ENCODE measurements around the gene IRX4.

Gene IRX4

GRCh38 chr5:1897816-1898450 lies 15.2 kb upstream of the IRX4 start:
- DNase-seq (ENCODE audit: low read depth), result no peak
- TF ChIP-seq CTCF (IDR thresholded peaks at IDR 0.05; ENCODE audit: low read depth, low read length, missing control alignments), result no peak
- no peak overlapping the region for H3K4me3 ChIP-seq (ENCODE audit: low read depth, low read length)

- no peak overlapping the region for H3K4me3 ChIP-seq (ENCODE audit: low read depth, low read length)
- no peak for TF ChIP-seq CTCF (IDR thresholded peaks at IDR 0.05; ENCODE audit: low read depth, low read length, missing control alignments)
- DNase-seq (ENCODE audit: low read depth), result no peak
These were observed 14.7 kb upstream of the IRX4 start for GRCh38 chr5:1897386-1897785.

GRCh38 chr5:1896602-1897376 lies 14.1 kb upstream of the IRX4 start:
- no peak overlapping the region for H3K4me3 ChIP-seq (ENCODE audit: low read depth, low read length)
- no peak for TF ChIP-seq CTCF (IDR thresholded peaks at IDR 0.05; ENCODE audit: low read depth, low read length, missing control alignments)
- no peak for DNase-seq (ENCODE audit: low read depth)

GRCh38 chr5:1895739-1896420 lies 13.2 kb upstream of the IRX4 start:
- no peak for TF ChIP-seq CTCF (IDR thresholded peaks at IDR 0.05; ENCODE audit: low read depth, low read length, missing control alignments)
- DNase-seq (ENCODE audit: low read depth), result no peak
- no peak overlapping the region for H3K4me3 ChIP-seq (ENCODE audit: low read depth, low read length)

GRCh38 chr5:1894243-1894642 lies 11.5 kb upstream of the IRX4 start:
- DNase-seq (ENCODE audit: low read depth), result no peak
- no peak for TF ChIP-seq CTCF (IDR thresholded peaks at IDR 0.05; ENCODE audit: low read depth, low read length, missing control alignments)
- H3K4me3 ChIP-seq (ENCODE audit: low read depth, low read length), result no peak overlapping the region

- no peak for TF ChIP-seq CTCF (IDR thresholded peaks at IDR 0.05; ENCODE audit: low read depth, low read length, missing control alignments)
- DNase-seq (ENCODE audit: low read depth), result no peak
- H3K4me3 ChIP-seq (ENCODE audit: low read depth, low read length), result no peak overlapping the region
These were observed 11.0 kb upstream of the IRX4 start for GRCh38 chr5:1893754-1894153.

Data from GM12864 (cell line).